ENCODE results near the gene RRAD.

Gene RRAD

GRCh38 chr16:66908116-66908515 lies 17.2 kb downstream of the RRAD start:
- TF ChIP-seq CTCF (conservative IDR thresholded peaks at IDR 0.05; ENCODE audit: low read depth, low read length), result no peak
- no peak for DNase-seq (ENCODE audit: low read depth)

GRCh38 chr16:66906916-66907836 lies 18.2 kb downstream of the RRAD start:
- TF ChIP-seq CTCF (conservative IDR thresholded peaks at IDR 0.05; ENCODE audit: low read depth, low read length), result no peak
- no peak overlapping the region for H3K4me3 ChIP-seq (ENCODE audit: low read length)
- no peak for DNase-seq (ENCODE audit: low read depth)

More at GRCh38 chr16:66908116-66908515, 17.2 kb downstream of the RRAD start:
- H3K4me3 ChIP-seq (ENCODE audit: low read length), result no peak overlapping the region

GRCh38 chr16:66905633-66906539 lies 19.4 kb downstream of the RRAD start:
- peak; percentile 98 for DNase-seq (ENCODE audit: low read depth)
- no peak overlapping the region for H3K4me3 ChIP-seq (ENCODE audit: low read length)
- no peak for TF ChIP-seq CTCF (conservative IDR thresholded peaks at IDR 0.05; ENCODE audit: low read depth, low read length)

GRCh38 chr16:66904846-66905632 lies 20.3 kb downstream of the RRAD start:
- no peak overlapping the region for H3K4me3 ChIP-seq (ENCODE audit: low read length)
- no peak for TF ChIP-seq CTCF (conservative IDR thresholded peaks at IDR 0.05; ENCODE audit: low read depth, low read length)

GRCh38 chr16:66904428-66904845 lies 20.9 kb downstream of the RRAD start:
- no peak for TF ChIP-seq CTCF (conservative IDR thresholded peaks at IDR 0.05; ENCODE audit: low read depth, low read length)
- H3K4me3 ChIP-seq (ENCODE audit: low read length), result no peak overlapping the region
- no peak for DNase-seq (ENCODE audit: low read depth)

More at GRCh38 chr16:66904846-66905632, 20.3 kb downstream of the RRAD start:
- no peak for DNase-seq (ENCODE audit: low read depth)

- TF ChIP-seq CTCF (conservative IDR thresholded peaks at IDR 0.05; ENCODE audit: low read depth, low read length), result no peak
- DNase-seq (ENCODE audit: low read depth), result no peak
- no peak overlapping the region for H3K4me3 ChIP-seq (ENCODE audit: low read length)
Measured at GRCh38 chr16:66903544-66904427, 21.5 kb downstream of the RRAD start.

Data from retinal pigment epithelial cell (primary cell).